Sigmoid colon (tissue), 3 donors: ENCODE data around the gene HCFC2.

Experiments used
- POLR2A ChIP-seq, 2 donors: fragments of 450-650 bp; IDR thresholded peaks; one replicate each; pipeline ENCODE4 v1.6.1; 2016; ENCODE audit warnings: antibody characterized with exemption in 2 of 2, mild to moderate bottlenecking in 2 of 2, moderate library complexity in 2 of 2
- TF ChIP-seq, protein P1 (sequence below), 4 experiments: fragments of 450-650 bp in 3 of 4; fragments of 200-600 bp in 1 of 4; IDR thresholded peaks; one replicate each; pipeline ENCODE4 v1.5.1; 2016 to 2019; ENCODE audit warnings: antibody characterized with exemption in 4 of 4, mild to moderate bottlenecking in 3 of 4, moderate library complexity in 2 of 4

- TF ChIP-seq POLR2A (IDR thresholded peaks at IDR 0.05): no peak
- TF ChIP-seq, protein P1, sequence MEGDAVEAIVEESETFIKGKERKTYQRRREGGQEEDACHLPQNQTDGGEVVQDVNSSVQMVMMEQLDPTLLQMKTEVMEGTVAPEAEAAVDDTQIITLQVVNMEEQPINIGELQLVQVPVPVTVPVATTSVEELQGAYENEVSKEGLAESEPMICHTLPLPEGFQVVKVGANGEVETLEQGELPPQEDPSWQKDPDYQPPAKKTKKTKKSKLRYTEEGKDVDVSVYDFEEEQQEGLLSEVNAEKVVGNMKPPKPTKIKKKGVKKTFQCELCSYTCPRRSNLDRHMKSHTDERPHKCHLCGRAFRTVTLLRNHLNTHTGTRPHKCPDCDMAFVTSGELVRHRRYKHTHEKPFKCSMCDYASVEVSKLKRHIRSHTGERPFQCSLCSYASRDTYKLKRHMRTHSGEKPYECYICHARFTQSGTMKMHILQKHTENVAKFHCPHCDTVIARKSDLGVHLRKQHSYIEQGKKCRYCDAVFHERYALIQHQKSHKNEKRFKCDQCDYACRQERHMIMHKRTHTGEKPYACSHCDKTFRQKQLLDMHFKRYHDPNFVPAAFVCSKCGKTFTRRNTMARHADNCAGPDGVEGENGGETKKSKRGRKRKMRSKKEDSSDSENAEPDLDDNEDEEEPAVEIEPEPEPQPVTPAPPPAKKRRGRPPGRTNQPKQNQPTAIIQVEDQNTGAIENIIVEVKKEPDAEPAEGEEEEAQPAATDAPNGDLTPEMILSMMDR (IDR thresholded peaks at IDR 0.05): no peak
Observed at GRCh38 chr12:104134882-104135281, 70.6 kb downstream of the HCFC2 start.
